DOHH2 (cell line): ENCODE results near the gene TSPAN8.

Source experiments
- H3F3A ChIP-seq: fragments of 200-600 bp; sonication (generic), shearing (Covaris generic); 2 replicates; pipeline ENCODE4 v1.6.0; 2016; ENCODE audit warnings: antibody characterized with exemption, mild to moderate bottlenecking; ENCODE audit not compliant: control insufficient read depth, insufficient read depth
- H3K27ac ChIP-seq: fragments of 200-600 bp; sonication (generic); 2 replicates; pipeline ENCODE4 v1.5.1; 2014; ENCODE audit warnings: low read depth, mild to moderate bottlenecking, low read length, moderate library complexity
- H3K27me3 ChIP-seq: fragments of 200-600 bp; sonication (generic); 2 replicates; pipeline ENCODE4 v1.6.1; 2014; ENCODE audit warnings: mild to moderate bottlenecking, low read length, mixed read lengths; ENCODE audit not compliant: control insufficient read depth
- H3K36me3 ChIP-seq: fragments of 200-600 bp; sonication (generic); 2 replicates; pipeline ENCODE4 v1.6.1; 2014; ENCODE audit warnings: mild to moderate bottlenecking, low read length, moderate library complexity, mixed read lengths; ENCODE audit not compliant: control insufficient read depth
- H3K4me1 ChIP-seq: fragments of 200-600 bp; sonication (generic); 2 replicates; pipeline ENCODE4 v1.6.1; 2014; ENCODE audit warnings: mild to moderate bottlenecking, low read length, mixed read lengths; ENCODE audit not compliant: control insufficient read depth
- H3K4me2 ChIP-seq: fragments of 200-600 bp; sonication (generic); 2 replicates; pipeline ENCODE4 v1.6.0; 2014; ENCODE audit warnings: mild to moderate bottlenecking, low read length, moderate library complexity
- H3K4me3 ChIP-seq: fragments of 200-600 bp; sonication (generic); 2 replicates; pipeline ENCODE4 v1.5.1; 2014; ENCODE audit warnings: mild to moderate bottlenecking, low read length, mixed read lengths
- H3K79me2 ChIP-seq: fragments of 200-600 bp; sonication (generic); 2 replicates; pipeline ENCODE4 v1.6.1; 2014; ENCODE audit warnings: mild to moderate bottlenecking, low read length, mixed read lengths; ENCODE audit not compliant: control insufficient read depth
- H3K9me2 ChIP-seq: fragments of 200-600 bp; sonication (generic); replicated peaks from 2 replicates; pipeline ENCODE4 v1.6.1; 2014; ENCODE audit warnings: mild to moderate bottlenecking, low read length, mixed read lengths; ENCODE audit not compliant: control insufficient read depth
- H3K9me3 ChIP-seq: fragments of 200-600 bp; sonication (generic); 2 replicates; pipeline ENCODE4 v1.6.1; 2014; ENCODE audit warnings: antibody characterized with exemption, low read length, mixed read lengths; ENCODE audit not compliant: control insufficient read depth, insufficient read depth
- H4K20me1 ChIP-seq: fragments of 200-600 bp; sonication (generic); 2 replicates; pipeline ENCODE4 v1.6.0; 2014; ENCODE audit warnings: low read depth, mild to moderate bottlenecking, antibody characterized with exemption, low read length, moderate library complexity; ENCODE audit not compliant: control insufficient read depth, insufficient read depth
- EZH2phosphoT487 ChIP-seq: fragments of 200-600 bp; sonication (generic); IDR thresholded peaks from 2 replicates; pipeline ENCODE4 v1.6.1; 2017; ENCODE audit warnings: borderline replicate concordance, mild to moderate bottlenecking, antibody characterized with exemption, low read length, moderate library complexity, mixed read lengths
- TF ChIP-seq, protein P1 (sequence below): fragments of 200-600 bp; sonication (generic); IDR thresholded peaks from one replicate; pipeline ENCODE4 v1.5.1; 2014; ENCODE audit warnings: antibody characterized with exemption, mild to moderate bottlenecking, low read depth, low read length; ENCODE audit not compliant: poor library complexity, severe bottlenecking

The TSPAN8 gene

DNA sequence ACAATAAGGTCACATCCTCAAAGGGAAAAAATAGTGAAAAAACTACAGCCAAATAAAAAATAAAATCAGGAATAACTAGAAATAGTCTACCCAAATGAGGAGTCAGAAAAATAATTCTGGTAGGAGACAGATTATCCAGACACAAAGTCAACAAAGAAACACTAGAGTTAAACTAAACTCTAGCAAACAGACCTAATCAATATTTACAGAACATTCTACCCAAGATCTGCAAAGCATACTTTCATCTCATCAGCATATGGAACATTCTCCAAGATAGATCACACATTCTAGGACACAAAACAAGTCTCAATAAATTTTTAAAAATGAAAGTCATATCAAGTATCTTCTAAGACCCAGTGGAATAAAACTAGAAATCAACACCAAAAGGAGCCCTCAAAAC, 20.4 kb upstream of the TSPAN8 start:
- no peaks in the 10 kb centered on the region for H3K36me3 ChIP-seq
- no peaks in the 10 kb centered on the region for H3K9me2 ChIP-seq
- no peaks in the 10 kb centered on the region for H3K27me3 ChIP-seq
- no peak overlapping the region for H3K4me3 ChIP-seq
- no peaks in the 10 kb centered on the region for H3F3A ChIP-seq
- TF ChIP-seq EZH2phosphoT487 = no peak
- TF ChIP-seq, protein P1, sequence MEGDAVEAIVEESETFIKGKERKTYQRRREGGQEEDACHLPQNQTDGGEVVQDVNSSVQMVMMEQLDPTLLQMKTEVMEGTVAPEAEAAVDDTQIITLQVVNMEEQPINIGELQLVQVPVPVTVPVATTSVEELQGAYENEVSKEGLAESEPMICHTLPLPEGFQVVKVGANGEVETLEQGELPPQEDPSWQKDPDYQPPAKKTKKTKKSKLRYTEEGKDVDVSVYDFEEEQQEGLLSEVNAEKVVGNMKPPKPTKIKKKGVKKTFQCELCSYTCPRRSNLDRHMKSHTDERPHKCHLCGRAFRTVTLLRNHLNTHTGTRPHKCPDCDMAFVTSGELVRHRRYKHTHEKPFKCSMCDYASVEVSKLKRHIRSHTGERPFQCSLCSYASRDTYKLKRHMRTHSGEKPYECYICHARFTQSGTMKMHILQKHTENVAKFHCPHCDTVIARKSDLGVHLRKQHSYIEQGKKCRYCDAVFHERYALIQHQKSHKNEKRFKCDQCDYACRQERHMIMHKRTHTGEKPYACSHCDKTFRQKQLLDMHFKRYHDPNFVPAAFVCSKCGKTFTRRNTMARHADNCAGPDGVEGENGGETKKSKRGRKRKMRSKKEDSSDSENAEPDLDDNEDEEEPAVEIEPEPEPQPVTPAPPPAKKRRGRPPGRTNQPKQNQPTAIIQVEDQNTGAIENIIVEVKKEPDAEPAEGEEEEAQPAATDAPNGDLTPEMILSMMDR = no peak
- no peaks in the 10 kb centered on the region for H3K9me3 ChIP-seq
- H3K27ac ChIP-seq = no peak overlapping the region
- no peaks in the 10 kb centered on the region for H3K4me1 ChIP-seq
- no peaks in the 10 kb centered on the region for H3K79me2 ChIP-seq
- no peaks in the 10 kb centered on the region for H4K20me1 ChIP-seq
- no peak overlapping the region for H3K4me2 ChIP-seq

DNA sequence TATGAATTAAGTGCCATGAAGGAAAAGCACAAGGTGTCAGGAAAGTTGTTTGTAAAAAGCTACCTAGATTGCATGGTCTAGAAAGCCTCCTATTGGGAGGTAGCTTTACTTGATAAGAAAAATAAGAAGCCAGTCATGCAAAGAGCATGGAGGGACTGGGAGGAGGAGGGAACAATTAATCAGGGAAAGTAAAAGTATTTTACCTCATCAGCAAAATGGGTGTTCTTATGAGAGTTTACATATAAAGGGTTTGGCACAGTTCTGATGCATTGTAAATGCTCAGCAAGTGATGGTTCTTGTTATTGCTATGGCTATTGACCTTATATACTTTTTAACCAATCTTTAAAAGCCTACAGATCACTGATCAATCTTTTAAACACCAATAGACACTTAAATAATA, 17.0 kb upstream of the TSPAN8 start:
- H3K27ac ChIP-seq = no peak overlapping the region
- no peaks in the 10 kb centered on the region for H3K79me2 ChIP-seq
- H3K4me2 ChIP-seq = no peak overlapping the region
- H3F3A ChIP-seq = no peaks in the 10 kb centered on the region
- H3K27me3 ChIP-seq = no peaks in the 10 kb centered on the region
- no peaks in the 10 kb centered on the region for H3K9me2 ChIP-seq
- H3K4me1 ChIP-seq = no peaks in the 10 kb centered on the region
- no peaks in the 10 kb centered on the region for H3K9me3 ChIP-seq
- TF ChIP-seq EZH2phosphoT487 = no peak
- TF ChIP-seq, protein P1 = no peak
- no peaks in the 10 kb centered on the region for H3K36me3 ChIP-seq
- no peaks in the 10 kb centered on the region for H4K20me1 ChIP-seq
- H3K4me3 ChIP-seq = no peak overlapping the region

DNA sequence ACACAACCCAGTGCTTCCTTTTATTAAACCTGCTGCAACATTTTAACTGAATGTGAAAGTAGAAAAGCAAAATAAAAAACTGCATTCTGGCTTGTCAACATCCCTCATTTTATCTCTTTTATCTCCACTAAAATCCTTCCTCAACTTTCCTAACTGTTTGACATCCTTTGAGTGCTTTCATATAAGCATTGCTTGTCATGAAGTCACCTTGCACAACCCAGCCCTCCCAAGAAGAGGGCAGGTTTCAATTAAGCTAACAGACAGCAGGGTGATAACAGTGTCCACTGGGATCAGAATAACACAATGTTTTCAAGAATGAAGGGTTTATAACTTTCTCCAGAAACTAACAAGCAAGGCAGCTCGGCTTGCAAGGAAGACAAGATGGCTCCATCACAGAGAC, 16.3 kb upstream of the TSPAN8 start:
- no peaks in the 10 kb centered on the region for H3K9me3 ChIP-seq
- H3K79me2 ChIP-seq = no peaks in the 10 kb centered on the region
- TF ChIP-seq, protein P1 = no peak
- no peak for TF ChIP-seq EZH2phosphoT487
- no peak overlapping the region for H3K4me3 ChIP-seq
- no peaks in the 10 kb centered on the region for H3K9me2 ChIP-seq
- H3K36me3 ChIP-seq = no peaks in the 10 kb centered on the region
- H4K20me1 ChIP-seq = no peaks in the 10 kb centered on the region
- no peaks in the 10 kb centered on the region for H3K4me1 ChIP-seq
- H3F3A ChIP-seq = no peaks in the 10 kb centered on the region
- H3K4me2 ChIP-seq = no peak overlapping the region
- no peak overlapping the region for H3K27ac ChIP-seq
- no peaks in the 10 kb centered on the region for H3K27me3 ChIP-seq

DNA sequence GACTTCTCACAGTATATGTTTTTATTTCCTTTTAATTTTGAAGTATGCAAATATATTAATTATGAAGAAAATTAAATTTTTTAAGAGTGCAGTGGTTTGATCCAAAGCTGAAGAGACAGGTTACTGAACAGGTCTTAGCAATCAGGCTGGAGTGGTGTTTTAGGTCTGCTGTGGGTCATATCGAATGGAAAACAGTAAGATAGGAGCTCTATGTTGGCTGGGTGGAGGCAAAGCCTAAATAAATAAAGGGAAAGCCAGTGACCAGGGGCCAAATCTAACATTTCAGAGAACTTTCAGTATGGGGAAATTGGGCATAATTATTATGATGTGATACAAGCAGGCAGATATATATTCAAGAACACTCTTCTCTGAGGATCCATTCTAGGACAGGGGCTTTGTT, 12.7 kb upstream of the TSPAN8 start:
- Histone ChIP-seq H4K20me1 (no peaks in the 10 kb centered on the region), H3K36me3 (no peaks in the 10 kb centered on the region), H3K4me1 (no peaks in the 10 kb centered on the region), H3K4me3 (no peak overlapping the region), H3K79me2 (no peaks in the 10 kb centered on the region), H3K27ac (no peak overlapping the region), H3K4me2 (no peak overlapping the region), H3F3A (no peaks in the 10 kb centered on the region), H3K27me3 (no peaks in the 10 kb centered on the region), H3K9me3 (no peaks in the 10 kb centered on the region), H3K9me2 (no peaks in the 10 kb centered on the region)
- TF ChIP-seq EZH2phosphoT487 = no peak
- TF ChIP-seq, protein P1 = no peak
